Breast epithelium (tissue), 4 donors: ENCODE results near the gene MICOS13. TPM values are rescaled to one million over a fixed set of nuclear protein-coding genes. Genes with fewer than 3 reads are reported as not detected.

Source experiments
- DNase-seq, 2 donors: peaks; one replicate each; pipeline ENCODE4 v3.0.0-alpha.2; 2019; ENCODE audit warnings: low spot score in 2 of 2
- H3K27ac ChIP-seq, 2 donors: fragments of 200-600 bp; sonication (generic) in 1 of 2; one replicate each; pipeline ENCODE4 v1.5.1; 2016 to 2019; ENCODE audit warnings: mild to moderate bottlenecking in 1 of 2
- H3K27me3 ChIP-seq, 2 donors: fragments of 200-600 bp; sonication (generic) in 1 of 2; one replicate each; pipeline versions ENCODE4 v1.5.1 to v1.6.0; 2017 to 2019; ENCODE audit warnings: control low read depth in 1 of 2, mild to moderate bottlenecking in 1 of 2
- H3K36me3 ChIP-seq: fragments of 200-600 bp; one replicate; pipeline ENCODE4 v1.5.1; 2019
- H3K4me1 ChIP-seq, 2 donors: fragments of 200-600 bp; sonication (generic); one replicate each; pipeline ENCODE4 v1.5.1; 2016 to 2019; ENCODE audit warnings: control low read depth in 1 of 2
- H3K4me3 ChIP-seq, 3 donors: fragments of 200-600 bp; sonication (generic); 1 replicate in 2 of 3; 2 replicates in 1 of 3; pipeline ENCODE4 v1.5.1; 2016 to 2019; ENCODE audit warnings: mild to moderate bottlenecking in 3 of 3, moderate library complexity in 2 of 3
- H3K9me3 ChIP-seq, 2 donors: fragments of 200-600 bp; sonication (generic) in 1 of 2; one replicate each; pipeline ENCODE4 v1.5.1; 2016 to 2019; ENCODE audit warnings: control low read depth in 1 of 2
- POLR2A ChIP-seq: fragments of 450-650 bp; IDR thresholded peaks from one replicate; pipeline ENCODE4 v1.6.1; 2016; ENCODE audit warnings: antibody characterized with exemption, mild to moderate bottlenecking, moderate library complexity
- POLR2AphosphoS5 ChIP-seq, 3 donors: sonication (generic); formaldehyde crosslinking; IDR thresholded peaks; one replicate each; pipeline ENCODE4 v1.6.1; 2017; ENCODE audit warnings: antibody characterized with exemption in 3 of 3
- intact Hi-C: fragments of 100-400 bp; cut with DNase I; formaldehyde crosslinking; loops from one replicate; pipeline ENCODE4 v1.15.1; 2023; ENCODE audit warnings: low total_unique reads
- total RNA-seq, 3 donors: library from RNA; depleted of rRNA; stranded (reverse); fragments of >200 nt; gene quantifications; one replicate each; pipeline ENCODE4 v1.1.0, GENCODE V29; 2016
- TF ChIP-seq, protein P1 (sequence below), 3 donors: fragments of 450-650 bp; IDR thresholded peaks; one replicate each; pipeline ENCODE4 v1.5.1; 2016 to 2017; ENCODE audit warnings: antibody characterized with exemption in 3 of 3, mild to moderate bottlenecking in 3 of 3, moderate library complexity in 3 of 3

Gene MICOS13
- total RNA-seq, 3 donors from 2014 or later, result 29.4 to 49.5 (median 44.3) TPM

DNA sequence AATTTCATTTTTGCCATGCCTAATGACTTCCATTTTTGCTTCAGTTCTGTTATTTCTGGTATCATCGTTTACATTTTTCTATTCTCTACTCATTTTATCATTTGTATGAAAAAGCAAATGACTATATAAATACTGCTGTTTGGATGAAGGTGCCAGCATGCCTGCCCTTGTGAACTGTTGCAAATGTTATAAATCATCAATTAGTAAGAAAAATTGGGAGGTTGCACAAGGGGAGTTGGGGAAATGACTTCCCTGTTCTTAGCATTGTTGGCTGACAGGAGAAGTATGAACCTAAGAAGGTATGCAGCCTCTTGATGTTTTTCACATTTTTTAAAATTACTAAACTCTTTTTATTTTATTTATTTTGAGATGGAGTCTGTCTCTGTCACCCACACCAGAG, 42.3 kb downstream of the MICOS13 start:
- intact Hi-C loops, result no loop called here
- Histone ChIP-seq H3K9me3 (no peaks in the 10 kb centered on the region), H3K27ac (no peak overlapping the region), H3K4me1 (no peaks in the 10 kb centered on the region), H3K4me3 (no peak overlapping the region), H3K27me3 (no peaks in the 10 kb centered on the region), H3K36me3 (no peaks in the 10 kb centered on the region)
- no peak for TF ChIP-seq POLR2AphosphoS5 (IDR thresholded peaks at IDR 0.05)
- TF ChIP-seq, protein P1, sequence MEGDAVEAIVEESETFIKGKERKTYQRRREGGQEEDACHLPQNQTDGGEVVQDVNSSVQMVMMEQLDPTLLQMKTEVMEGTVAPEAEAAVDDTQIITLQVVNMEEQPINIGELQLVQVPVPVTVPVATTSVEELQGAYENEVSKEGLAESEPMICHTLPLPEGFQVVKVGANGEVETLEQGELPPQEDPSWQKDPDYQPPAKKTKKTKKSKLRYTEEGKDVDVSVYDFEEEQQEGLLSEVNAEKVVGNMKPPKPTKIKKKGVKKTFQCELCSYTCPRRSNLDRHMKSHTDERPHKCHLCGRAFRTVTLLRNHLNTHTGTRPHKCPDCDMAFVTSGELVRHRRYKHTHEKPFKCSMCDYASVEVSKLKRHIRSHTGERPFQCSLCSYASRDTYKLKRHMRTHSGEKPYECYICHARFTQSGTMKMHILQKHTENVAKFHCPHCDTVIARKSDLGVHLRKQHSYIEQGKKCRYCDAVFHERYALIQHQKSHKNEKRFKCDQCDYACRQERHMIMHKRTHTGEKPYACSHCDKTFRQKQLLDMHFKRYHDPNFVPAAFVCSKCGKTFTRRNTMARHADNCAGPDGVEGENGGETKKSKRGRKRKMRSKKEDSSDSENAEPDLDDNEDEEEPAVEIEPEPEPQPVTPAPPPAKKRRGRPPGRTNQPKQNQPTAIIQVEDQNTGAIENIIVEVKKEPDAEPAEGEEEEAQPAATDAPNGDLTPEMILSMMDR (IDR thresholded peaks at IDR 0.05), result no peak
- TF ChIP-seq POLR2A, result no peak
- DNase-seq, result no peak

DNA sequence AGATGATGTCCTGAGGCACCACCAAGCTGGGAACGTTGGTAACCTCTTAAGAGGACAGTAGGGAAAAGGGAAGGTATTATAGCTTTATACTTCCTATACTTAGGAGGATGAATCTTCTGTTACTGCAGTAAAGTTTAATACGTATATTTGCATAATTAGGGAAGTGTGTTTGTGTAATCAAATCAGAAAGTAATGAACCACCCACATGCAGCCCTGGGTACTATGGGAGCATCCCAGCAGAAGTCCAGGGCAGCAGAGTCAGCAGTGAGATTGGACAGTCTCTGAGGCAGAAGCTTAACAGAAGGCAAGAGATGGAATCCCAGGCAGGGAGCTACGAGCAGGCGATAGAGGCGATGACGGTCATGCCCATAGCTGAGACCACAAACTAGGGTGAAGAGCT, 44.9 kb downstream of the MICOS13 start:
- peaks cover 0 to 6% of the 10 kb centered on the region in 2 donors for H3K4me1 ChIP-seq
- DNase-seq, result no peak
- H3K9me3 ChIP-seq, result no peaks in the 10 kb centered on the region
- no peak overlapping the region for H3K4me3 ChIP-seq
- TF ChIP-seq, protein P1 (IDR thresholded peaks at IDR 0.05), result no peak
- TF ChIP-seq POLR2AphosphoS5 (IDR thresholded peaks at IDR 0.05) (no peak), POLR2A (no peak)
- H3K27ac ChIP-seq, result no peak overlapping the region
- H3K36me3 ChIP-seq, result no peaks in the 10 kb centered on the region
- H3K27me3 ChIP-seq, result no peaks in the 10 kb centered on the region
- intact Hi-C loops, result no loop called here

DNA sequence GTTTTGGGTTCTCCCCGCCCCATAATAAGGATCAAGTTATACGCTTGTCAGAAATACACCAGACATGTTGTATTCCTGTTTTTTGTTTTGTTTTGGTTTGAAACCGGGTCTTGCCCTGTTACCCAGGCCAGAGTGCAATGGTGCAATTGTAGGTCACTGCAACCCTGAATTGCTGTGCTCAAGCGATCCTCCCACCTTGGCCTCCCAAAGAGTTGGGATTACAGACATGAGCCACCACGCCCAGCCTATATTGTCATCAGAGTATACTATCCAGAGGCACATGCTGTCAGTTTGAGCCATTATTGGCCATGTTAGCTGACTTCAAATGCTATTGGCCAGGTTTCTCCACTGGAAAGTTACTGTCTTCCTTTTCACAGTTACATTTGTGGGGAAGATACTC, 47.7 kb downstream of the MICOS13 start:
- DNase-seq, result no peak
- H3K27me3 ChIP-seq, result no peaks in the 10 kb centered on the region
- H3K36me3 ChIP-seq, result no peaks in the 10 kb centered on the region
- intact Hi-C loops, result no loop called here
- H3K9me3 ChIP-seq, result no peaks in the 10 kb centered on the region
- H3K27ac ChIP-seq, result peak overlapping the region in 1 of 2 donors; percentile 34
- TF ChIP-seq POLR2A, result no peak
- no peak for TF ChIP-seq POLR2AphosphoS5 (IDR thresholded peaks at IDR 0.05)
- TF ChIP-seq, protein P1 (IDR thresholded peaks at IDR 0.05), result no peak
- H3K4me1 ChIP-seq, result peaks cover 0 to 6% of the 10 kb centered on the region in 2 donors
- H3K4me3 ChIP-seq, result no peak overlapping the region

DNA sequence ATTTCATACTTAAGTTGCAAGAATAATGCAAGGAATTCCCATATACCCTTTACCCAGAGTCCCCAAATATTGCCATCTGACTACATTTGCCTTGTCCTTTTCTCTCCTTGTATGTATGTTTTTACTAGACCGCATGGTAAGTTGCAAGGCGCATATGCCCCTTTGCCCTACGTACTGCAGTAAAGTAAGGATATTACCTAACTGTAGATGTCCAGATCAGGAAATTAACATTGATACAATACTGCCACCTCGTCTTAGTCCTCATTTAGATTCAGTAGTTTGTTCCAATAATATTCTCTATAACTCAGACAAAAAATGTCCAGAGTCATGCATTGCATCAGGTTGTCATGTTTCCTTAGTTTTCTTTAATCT, 48.1 kb downstream of the MICOS13 start:
- no peaks in the 10 kb centered on the region for H3K36me3 ChIP-seq
- no peak for DNase-seq
- intact Hi-C loops, result no loop called here
- no peaks in the 10 kb centered on the region for H3K27me3 ChIP-seq
- no peaks in the 10 kb centered on the region for H3K9me3 ChIP-seq
- TF ChIP-seq, protein P1 (IDR thresholded peaks at IDR 0.05), result no peak
- TF ChIP-seq POLR2A, result no peak
- TF ChIP-seq POLR2AphosphoS5 (IDR thresholded peaks at IDR 0.05), result no peak
- no peak overlapping the region for H3K4me3 ChIP-seq
- no peak overlapping the region for H3K27ac ChIP-seq
- peaks cover 0 to 6% of the 10 kb centered on the region in 2 donors for H3K4me1 ChIP-seq

DNA sequence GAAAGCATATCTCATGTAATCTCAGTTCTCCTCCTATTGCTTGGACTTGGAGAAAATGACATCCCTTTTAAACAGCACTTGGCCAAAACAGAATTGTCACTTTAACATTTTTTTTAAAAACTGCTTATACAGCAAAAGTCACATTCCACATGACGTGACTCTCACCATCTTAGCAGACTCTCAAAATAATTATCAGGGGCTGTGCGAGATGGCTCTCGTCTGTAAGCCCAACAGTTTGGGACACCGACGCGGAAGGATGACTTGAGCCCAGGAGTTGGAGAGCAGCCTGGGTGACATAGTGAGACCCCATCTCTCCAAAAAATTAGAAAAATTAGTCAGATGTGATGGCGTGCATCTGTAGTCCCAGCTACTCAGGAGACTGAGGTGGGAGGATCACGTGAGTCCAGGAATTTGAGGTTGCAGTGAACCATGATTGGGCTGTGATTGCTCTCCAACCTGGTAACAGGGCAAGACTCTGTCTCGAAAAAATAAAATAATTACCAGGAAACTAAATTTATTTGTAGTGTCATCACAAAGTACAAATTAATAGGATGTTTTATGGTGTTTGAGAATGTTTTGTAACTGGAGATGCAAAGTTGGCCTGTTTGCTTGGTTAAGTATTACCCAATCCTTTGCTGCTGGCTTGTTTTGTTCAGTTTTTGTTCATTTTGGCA, 48.6 kb downstream of the MICOS13 start:
- DNase-seq, result no peak
- Histone ChIP-seq H3K4me3 (no peak overlapping the region), H3K4me1 (peaks cover 0 to 7% of the 10 kb centered on the region in 2 donors)

More for the DNA sequence above, 48.6 kb downstream of the MICOS13 start:
- Histone ChIP-seq H3K27ac (peak overlapping the region; percentile 40 to 56), H3K36me3 (no peaks in the 10 kb centered on the region), H3K9me3 (no peaks in the 10 kb centered on the region), H3K27me3 (no peaks in the 10 kb centered on the region)
- no peak for TF ChIP-seq POLR2AphosphoS5 (IDR thresholded peaks at IDR 0.05)
- TF ChIP-seq POLR2A, result no peak
- TF ChIP-seq, protein P1 (IDR thresholded peaks at IDR 0.05), result no peak
- intact Hi-C loops, result no loop called here
